GM21526 (cell line): ENCODE results near the gene ACAT1.
"Not testable (repeated sequence)": the region's sequence is repeated elsewhere in the genome, so short reads cannot be mapped to it uniquely, and the experiment has no call there.

Experiments used
- ATAC-seq: cut with Tn5 transposase; IDR thresholded peaks from one replicate; pipeline ENCODE4 v1.9.1; 2021; ENCODE audit warnings: moderate library complexity; ENCODE audit not compliant: unreplicated experiment, low FRiP score

The ACAT1 gene

DNA sequence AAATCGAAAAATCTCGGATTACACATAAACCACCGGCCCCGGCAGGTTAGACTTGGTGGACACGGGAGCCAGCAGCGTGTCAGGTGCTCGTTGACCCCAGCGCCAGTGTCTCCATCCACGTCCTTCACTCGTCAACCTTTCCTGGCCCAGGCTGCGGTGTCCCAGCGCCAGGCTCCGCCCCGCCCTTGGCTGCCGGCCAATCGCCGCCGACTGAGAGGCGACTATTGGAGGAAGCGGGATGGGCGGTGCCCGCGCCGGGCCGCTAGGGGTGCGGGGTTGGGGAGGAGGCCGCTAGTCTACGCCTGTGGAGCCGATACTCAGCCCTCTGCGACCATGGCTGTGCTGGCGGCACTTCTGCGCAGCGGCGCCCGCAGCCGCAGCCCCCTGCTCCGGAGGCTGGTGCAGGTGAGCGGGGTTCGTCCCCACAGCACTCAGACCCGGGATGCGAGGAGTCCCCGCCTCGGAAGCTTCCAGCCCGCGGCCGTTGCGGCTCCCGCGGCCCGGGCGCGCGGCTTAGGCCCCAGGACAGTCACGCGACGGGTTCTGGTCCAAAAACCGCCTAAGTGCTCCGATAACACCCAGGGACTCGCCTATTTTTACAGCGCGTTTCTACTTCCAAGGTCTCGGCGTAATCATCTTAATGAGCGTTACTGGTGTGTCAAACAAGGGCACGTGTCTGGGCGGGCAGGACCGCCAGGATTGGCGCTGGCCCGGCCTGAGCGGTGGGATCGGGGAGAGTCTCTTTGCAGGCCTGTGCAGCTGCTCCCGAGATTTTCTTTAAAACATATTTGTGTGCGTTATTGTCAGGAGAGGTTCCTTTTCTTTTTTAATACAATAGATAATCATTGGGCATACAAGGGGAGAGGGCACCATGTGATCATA is at the start of gene ACAT1:
TSS of gene ACAT1 (plus strand) at position 294 of the 882 bp plus-strand sequence. CDS start at position 334, 40 bp downstream.
- ATAC-seq: peak; percentile 97

DNA sequence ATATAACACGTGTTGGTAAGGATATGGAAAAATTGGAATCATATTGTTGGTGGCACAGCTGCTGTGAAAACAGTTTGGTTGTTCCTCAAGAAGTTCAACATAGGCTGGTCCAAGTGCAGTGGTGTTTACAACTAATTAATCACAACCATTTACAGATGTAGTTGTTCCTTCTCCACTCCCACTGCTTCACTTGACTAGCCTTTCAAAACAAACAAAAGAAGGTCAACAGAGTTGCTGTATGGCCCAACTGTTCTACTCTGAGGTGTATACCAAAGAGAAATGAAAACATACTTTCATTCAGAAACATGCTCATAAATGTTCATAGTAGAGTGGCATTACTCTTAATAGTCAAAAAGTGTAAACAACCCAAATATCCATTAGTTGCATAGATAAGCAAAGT is 36.6 kb upstream of the ACAT1 start:
- ATAC-seq: no peak

DNA sequence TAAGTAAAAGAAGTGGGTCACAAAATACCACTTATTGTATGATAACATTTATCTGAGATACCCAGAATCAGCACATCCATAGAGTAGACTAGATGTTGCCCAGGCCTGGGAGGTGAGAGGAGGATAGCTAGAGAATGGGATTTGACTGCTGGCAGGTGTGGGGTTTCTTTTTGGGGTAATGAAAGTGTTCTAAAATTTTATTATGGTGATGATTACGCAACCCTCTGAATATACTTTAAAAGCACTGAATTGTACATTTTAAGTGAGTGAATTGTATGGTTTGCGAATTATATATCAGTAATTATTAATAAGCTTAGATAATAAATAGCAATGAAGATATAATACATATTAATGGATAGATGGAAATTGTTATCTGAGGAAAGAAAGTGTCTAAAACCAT is 35.7 kb upstream of the ACAT1 start:
- ATAC-seq: no peak

DNA sequence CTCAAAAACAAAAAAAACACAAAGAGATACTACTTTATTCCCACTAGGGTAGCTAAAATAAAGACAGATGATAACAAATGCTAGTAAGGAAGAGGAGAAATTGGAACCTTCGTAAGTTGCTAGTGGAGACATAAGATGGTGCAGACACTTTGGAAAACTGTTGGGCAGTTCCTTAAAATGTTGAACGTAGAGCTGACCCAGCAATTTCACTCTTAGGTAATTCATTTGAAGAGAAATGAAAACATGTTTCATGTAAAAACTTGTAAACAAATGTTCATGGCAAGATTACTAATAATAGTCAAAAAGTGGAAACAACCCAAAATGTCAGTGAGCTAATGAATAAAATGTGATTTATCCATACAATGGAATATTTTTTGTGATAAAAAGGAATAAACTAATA is 29.2 kb upstream of the ACAT1 start:
- no peak for ATAC-seq

DNA sequence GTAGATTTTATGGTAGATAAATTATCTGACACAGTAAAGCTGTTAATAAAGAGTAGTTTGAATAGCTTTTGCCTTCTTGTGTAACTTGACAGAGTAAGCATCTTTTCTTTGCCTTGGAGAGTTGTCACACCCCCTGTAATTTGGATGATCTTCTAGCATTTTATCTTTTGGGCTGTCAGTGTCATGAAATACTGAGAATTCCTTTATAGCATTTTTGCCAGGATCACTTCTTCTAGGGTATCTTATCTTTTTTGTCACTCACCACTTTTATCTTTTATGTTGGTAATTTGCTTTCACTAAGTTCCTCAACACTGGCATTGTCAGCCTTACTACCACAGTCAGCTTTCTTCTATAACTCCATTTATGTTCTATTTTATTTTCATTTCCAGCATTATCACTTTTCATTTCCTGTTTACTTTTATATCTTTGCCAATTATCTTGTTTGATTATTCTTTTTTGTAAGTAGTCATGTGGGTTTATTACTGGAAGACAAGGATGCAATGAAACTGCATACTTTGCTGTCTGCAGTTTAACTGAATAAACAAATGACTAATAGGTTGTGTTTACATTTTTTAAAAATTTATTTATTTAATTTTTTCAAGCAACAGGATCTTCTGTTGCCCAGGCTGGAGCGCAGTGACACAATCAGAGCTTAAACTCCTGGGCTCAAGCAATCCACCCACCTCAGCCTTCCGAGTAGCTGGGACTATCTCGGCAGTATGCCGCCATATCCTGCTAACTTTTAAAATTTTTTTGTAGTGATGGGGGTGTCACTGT is 28.1 kb upstream of the ACAT1 start:
- ATAC-seq: no peak

DNA sequence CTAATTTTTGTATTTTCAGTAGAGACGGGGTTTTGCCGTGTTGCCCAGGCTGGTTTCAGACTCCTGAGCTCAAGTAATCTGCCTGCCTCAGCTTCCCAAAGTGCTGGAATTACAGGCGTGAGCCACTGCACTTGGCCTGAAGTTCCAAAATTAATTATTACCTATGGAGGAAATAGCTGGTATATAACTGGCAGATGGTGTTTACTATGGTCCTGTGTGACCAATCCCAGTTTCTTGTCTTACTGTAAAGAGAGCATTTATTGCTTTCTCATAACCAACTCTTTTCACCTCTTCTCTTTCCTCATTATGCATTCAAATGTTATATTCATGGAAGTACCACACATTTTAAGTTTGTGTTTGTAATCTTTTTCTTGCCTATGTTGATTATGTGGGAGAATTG is 24.2 kb upstream of the ACAT1 start:
- no peak for ATAC-seq

DNA sequence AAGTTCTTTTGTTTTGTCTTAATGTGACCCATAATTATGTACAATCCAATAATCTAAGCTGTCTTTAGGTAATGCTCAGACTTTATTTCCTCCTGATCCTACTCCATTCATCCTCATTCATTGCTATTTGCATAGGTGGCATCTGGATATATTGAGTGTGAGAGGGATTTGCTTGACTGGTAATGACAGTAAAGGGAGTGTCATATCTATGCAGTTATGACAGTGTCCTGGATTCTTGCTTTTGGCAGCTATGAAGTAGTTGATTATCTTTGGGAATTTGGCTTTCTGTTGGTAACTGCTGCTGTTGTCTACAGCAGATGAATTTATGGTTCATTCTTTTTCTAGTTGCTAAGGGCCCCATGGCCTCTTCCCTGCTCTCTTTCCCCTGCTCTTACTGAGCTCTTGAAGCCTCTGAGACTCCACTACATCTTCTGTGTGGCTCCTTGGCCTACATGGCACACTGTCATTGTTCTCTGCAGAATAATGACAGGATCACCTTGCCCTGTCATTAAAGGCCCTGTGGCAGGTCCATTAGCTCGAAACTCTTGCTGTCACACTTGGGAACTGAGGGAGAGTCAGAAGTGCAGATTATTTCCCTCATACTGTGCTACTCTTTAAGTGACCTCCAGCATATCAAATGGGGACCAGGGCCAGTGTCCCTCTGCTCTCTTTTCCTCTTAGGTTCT is 20.1 kb upstream of the ACAT1 start:
- no peak for ATAC-seq

DNA sequence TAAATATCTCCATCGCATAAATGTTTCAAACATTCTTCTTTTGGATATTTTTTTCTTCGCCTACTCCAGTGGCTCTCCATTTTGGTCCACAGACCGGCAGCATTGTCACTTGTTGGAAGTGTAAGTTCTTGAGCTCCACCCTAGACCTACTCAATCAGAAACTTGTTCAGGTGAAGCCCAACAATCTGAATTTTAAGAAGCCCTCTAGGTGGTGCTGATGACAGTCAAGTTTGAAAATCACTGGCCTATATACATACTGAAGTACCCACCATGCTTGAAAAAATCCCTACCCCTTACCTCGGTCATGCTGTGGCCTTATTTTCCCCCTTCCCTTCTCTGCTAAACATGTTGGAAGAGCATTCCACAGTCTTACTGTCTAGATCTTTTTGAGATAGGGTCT is 10.2 kb upstream of the ACAT1 start:
- ATAC-seq: no peak

DNA sequence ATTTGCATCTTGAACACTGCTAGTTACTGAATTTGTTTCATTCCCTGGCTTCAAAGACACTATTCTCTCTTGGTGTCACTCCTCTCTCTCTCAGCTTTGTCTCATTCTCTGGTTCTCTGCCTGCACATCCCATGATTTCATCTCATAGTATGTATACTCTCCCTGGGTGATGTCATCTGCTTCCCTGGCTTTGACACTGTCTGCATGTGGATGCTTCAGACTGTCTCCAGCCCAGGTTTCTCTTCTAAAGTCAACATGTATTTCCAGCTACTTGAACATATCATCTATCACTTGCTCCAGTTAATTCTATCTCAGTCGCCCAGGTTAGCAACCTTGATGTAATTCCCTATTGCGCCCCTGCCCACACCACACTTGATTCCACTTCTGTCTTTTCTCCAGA is 9.3 kb upstream of the ACAT1 start:
- ATAC-seq: no peak

DNA sequence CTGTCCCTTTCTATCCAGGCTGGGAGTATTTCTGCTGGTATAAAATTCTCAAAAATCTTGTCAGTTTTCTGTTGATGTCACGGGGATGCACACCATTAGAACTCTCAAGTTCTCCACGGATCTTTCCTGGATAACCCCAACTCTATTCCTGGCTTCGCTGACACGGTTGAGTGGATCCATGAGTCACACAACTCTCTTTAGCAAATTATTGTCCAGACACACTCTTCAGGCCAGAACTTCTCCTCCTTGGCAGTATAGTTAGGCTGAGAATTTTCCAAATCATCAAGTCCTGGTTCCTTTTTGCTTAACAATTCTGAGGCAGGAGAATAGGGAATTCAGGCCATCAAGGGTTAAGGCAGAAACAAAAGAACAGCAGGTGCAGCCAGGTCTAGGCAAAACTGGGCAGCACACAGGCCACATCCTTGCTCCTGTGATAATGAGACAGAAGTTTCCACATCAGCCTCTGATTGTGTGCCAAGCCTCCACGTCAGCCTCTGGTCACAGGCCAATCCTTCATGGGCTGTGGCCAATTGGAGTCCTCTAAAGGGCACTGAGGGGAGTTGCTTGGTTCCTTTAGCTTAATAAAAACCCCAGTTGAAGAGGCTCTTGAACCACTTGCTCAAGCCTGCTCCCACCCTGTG is 5.7 kb upstream of the ACAT1 start:
- no peak for ATAC-seq

DNA sequence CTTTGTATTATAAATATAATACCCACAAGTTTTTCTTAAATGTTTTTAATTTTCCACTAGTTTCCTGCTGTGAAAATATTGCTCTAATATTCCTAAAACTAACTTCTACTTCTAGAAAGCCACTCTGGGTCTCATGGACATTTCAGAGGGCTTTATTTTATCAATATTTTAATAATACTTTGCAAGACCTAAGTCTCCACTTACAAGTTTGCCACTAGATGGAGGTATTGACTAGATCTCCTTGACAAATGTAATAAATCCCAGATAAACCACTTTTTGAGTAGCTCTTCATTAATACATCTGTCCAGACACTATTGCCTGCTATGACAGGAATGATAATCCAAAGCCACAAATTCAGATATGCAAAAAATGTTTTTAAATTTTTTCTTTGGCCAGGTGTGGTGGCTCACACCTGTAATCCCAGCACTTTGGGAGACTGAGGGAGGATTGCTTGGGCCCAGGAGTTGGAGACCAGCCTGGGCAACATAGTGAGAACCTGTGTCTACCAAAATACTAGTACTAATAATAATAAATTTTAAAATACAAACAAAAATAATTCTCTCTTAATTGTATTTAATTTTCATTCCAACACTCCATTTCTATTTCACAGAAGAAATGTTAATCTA is 3.5 kb upstream of the ACAT1 start:
- no peak for ATAC-seq

DNA sequence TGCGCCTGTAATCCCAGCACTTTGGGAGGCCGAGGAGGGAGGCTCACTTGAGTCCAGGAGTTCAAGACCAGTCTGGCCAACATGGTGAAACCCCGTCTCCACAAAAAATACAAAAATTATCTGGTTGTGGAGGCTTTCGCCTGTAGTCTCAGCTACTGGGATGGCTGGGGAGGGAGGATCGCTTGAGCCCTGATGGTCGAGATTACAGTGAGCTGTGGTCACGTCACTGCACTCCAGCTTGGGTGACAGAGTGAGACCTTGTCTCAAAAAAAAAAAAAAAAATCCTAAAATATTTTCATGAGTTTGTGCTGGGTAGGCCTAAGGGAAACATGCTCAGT is 462 bp upstream of the ACAT1 start:
- not testable (repeated sequence) for ATAC-seq

DNA sequence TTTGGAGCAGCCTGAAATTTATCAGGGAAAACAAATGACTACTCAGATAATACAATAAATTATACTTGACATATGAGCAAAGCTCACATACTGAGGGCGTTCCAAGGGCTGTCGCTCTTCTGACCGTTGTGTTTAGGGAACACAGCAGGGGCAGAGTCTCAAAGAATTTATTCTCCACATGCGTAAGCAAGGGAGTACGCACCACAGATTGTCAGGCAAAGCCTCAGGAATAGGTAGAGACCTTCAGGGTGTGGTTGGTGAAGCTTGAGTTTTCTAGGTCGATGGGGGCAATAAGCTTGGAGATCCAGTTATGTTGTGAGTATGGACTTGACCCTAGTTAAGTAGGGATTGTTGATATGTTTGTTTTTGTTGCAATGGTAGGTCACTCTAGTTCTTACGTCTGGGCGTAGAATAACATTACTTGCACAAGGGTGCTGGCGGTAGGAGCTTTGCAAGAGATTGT is 830 bp downstream of the ACAT1 start:
- ATAC-seq: no peak

DNA sequence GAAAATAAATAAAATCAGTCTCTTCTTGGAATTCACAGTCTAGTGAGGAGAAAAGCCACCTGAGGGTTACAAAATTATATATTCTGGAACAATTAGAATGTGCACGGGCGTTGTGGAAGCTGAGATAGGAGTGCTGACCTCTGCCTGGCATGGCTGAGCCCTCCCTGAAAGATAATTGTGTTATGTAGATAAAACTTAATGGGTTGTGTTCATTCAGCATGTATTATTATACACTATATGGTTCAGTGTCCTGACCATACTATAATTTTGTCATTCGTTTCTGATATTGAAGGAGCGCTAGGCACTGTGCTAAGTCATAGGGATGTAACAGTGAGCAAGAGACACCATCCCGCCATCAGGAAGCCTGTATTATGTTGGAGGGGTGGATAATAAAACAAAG is 3.7 kb downstream of the ACAT1 start:
- no peak for ATAC-seq

DNA sequence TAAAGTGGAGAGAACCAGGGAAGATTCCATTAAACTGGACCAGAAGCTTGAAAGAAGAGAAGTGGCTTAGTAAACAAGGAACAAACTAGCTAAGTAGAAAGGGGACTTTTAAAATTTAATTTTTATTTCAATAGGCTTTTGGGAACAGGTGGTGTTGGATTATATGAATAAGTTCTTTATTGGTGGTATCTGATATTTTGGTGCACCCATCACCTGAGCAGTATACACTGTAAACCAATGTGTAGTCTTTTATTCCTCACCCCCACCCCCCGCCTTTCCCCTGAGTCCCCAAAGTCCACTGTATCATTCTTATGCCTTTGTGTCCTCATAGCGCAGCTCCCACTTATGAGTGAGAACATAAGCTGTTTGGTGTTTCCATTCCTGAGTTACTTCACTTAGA is 7.4 kb downstream of the ACAT1 start:
- ATAC-seq: no peak

DNA sequence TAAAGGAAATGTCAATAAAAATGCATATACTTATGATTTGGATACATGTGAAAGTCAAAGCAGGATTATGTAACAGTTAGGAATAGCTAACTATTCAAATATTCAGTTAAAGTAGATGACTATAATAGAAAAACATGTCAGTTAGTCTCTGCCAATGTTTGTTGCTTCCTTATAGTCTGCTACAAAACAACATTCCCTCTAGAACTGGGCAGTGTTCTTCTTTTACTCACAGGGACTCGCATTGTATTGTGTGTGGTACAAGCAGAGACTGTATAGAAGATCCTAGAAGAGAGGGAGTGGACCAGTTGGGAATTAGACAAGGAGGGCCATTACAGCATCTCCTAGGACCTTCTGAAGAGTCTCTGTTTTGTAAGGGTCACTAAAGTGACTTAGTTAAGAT is 10.6 kb downstream of the ACAT1 start:
- ATAC-seq: no peak

DNA sequence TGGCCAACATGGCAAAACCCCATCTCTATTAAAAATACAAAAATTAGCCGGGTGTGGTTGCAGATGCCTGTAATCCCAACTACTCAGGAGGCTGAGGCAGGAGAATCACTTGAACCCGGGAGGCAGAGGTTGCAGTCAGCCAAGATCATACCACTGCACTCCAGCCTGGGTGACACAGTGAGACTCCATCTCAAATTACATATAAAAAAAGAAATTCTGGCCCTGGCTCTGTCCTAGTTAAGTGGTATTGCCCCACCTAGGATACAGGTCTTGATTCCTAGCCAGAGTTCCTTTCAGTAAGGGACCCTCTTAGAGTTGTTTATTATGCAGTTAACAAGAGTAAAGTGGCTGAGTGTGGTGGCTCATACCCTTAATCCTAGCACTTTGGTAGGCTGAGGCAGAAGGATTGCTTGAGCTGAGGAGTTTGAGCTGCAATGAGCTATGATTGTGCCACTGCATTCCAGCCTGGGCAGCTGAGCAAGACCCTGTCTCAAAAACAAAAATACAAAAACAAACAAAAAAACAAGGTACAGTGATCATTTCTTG is 11.7 kb downstream of the ACAT1 start:
- ATAC-seq: not testable (repeated sequence)

DNA sequence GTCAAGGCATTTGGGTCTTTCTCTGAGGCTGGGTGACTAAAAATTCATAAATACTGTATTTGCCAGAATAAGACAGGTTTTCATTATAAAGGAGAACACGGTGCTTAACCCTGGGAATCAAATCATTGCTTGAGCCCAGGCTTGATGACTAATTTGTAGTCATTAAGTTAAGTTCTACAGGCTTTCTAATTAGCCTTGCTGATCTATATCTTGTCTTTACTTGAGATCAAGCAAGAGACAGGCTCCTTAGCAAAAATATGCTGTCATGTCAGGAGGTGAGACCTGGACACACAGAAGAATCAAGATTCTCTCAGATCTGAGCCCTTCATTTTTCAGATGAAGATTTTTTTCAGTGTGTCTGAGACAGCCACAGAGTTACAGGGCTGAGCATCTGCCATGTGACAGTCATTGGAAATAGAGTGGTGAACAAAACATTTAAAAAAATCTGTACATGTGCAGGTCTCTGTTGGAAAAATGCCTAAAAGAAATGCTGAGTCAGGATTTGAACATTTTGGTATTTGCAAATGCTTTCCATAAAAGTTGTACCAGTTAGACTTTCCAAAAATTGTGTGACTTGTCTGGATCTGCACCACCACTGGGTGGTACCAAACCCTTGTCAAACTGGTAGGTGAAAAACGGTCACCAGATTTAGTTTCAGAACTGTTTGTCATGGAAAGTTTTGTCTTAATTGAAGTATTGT is 14.6 kb downstream of the ACAT1 start:
- no peak for ATAC-seq

DNA sequence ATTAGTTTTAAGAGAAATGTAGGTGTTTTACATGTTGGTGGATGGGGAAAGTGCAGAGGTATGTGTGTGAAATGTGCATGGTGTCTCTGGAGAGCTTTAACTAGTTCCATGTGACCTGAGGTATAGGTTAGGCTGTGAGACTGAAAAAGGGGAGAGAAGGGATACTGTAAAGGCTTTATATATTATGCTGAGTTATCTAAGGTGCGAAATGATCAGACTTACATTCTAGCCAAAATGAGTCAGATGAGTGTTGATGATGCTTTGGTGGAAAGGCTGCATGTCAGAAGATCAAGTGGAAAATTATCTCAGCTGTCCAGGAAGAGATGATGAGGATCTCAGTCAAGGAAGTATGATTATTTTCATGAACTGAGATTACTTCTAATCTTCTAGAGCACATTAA is 15.8 kb downstream of the ACAT1 start:
- ATAC-seq: no peak
